Measurements from ENCODE around the gene LRRC2. TPM values are rescaled to one million over a fixed set of nuclear protein-coding genes. Genes with fewer than 3 reads are reported as not detected.

The LRRC2 gene
- total and polyA plus RNA-seq, 9 of the 15 experiments (the other 6 are each of a cell fraction or from before 2014, with no cell fraction given) = 0.01 to 0.04 (median 0.03) TPM; not detected in 5

- TF ChIP-seq ZBTB33 (CRISPR knock-in tag; IDR thresholded peaks at IDR 0.05) (no peak), ZBTB1 (CRISPR knock-in tag; IDR thresholded peaks at IDR 0.05; ENCODE audit: borderline replicate concordance, low read depth) (no peak), PHF21A (IDR thresholded peaks at IDR 0.05; ENCODE audit: borderline replicate concordance, low read depth) (peak; percentile 80; the same call in 1 of the 2 replicates), DIDO1 (tag; IDR thresholded peaks at IDR 0.05; ENCODE audit: low read depth) (no peak), ZNF77 (CRISPR knock-in tag; IDR thresholded peaks at IDR 0.05) (no peak), ELK3 (CRISPR knock-in tag; IDR thresholded peaks at IDR 0.05) (0 out of 2 replicates have a peak, but pooled peaks have one; percentile 6), SAFB2 (IDR thresholded peaks at IDR 0.05; ENCODE audit: borderline replicate concordance, low read depth, low read length, severe bottlenecking) (no peak), NCOA1 (IDR thresholded peaks at IDR 0.05; ENCODE audit: low read depth) (peak; percentile 97), MGA (IDR thresholded peaks at IDR 0.05) (no peak), FOXK1 (CRISPR knock-in tag; IDR thresholded peaks at IDR 0.05; ENCODE audit: borderline replicate concordance) (no peak), HEY1 (CRISPR knock-in tag; IDR thresholded peaks at IDR 0.05; ENCODE audit: borderline replicate concordance) (peak; percentile 91), BHLHE40 (IDR thresholded peaks at IDR 0.05; ENCODE audit: low read length) (peak; percentile 54; the same call in 1 of the 2 replicates), ETS2 (tag; IDR thresholded peaks at IDR 0.05; ENCODE audit: borderline replicate concordance, poor library complexity, severe bottlenecking) (no peak)
These were observed 57.1 kb downstream of the LRRC2 start (continued) for GRCh38 chr3:46508850-46509591.
